NB4 (cell line): Measurements from ENCODE around the gene KCNQ2.

Experiments used
- POLR2A ChIP-seq: IDR thresholded peaks from 2 replicates; pipeline ENCODE4 v1.6.1; 2011; ENCODE audit warnings: mild to moderate bottlenecking; ENCODE audit not compliant: insufficient read length; ENCODE audit errors: extremely low read depth
- TF ChIP-seq, protein P1 (sequence below): IDR thresholded peaks from one replicate; pipeline ENCODE4 v1.5.1; 2012; ENCODE audit warnings: low read depth, low read length

DNA sequence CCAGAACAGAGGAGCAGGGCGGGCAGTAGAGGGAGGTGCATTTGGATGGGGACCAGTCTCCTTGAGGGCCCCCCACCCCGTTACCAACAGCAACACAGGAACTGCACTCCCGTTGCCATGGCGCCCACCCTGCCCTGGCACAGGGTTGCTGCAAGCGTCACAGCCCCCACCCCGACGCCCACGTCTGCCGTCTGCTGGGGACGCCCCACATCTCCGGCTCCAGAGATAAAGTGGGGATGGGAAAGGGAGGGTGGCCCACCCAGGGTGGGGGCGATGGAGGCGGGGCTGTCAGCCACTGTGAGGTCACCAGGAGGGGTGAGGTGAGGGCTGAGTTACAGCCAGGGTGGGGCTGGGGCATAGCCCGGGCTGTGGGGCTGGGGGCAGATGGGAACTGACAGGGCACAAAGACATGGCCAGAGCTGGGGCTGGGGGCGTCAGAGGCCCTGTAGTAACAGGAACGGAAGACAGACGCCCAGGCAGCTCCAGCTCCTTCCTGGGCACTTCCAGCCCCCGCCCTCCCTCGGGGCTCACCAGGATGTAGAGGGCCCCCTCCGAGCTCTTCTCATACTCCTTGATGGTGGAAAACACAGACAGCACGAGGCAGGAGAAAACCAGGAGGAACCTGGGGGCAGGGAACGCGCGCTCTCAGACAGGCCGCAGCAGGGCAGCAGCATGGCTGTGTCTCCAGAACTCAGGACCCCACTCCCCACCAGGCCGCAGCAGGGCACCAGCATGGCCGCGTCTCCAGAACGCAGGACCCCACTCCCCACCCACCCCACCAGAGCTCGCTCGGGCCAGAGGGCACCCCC is 26.0 kb downstream of the KCNQ2 start:
- TF ChIP-seq, protein P1, sequence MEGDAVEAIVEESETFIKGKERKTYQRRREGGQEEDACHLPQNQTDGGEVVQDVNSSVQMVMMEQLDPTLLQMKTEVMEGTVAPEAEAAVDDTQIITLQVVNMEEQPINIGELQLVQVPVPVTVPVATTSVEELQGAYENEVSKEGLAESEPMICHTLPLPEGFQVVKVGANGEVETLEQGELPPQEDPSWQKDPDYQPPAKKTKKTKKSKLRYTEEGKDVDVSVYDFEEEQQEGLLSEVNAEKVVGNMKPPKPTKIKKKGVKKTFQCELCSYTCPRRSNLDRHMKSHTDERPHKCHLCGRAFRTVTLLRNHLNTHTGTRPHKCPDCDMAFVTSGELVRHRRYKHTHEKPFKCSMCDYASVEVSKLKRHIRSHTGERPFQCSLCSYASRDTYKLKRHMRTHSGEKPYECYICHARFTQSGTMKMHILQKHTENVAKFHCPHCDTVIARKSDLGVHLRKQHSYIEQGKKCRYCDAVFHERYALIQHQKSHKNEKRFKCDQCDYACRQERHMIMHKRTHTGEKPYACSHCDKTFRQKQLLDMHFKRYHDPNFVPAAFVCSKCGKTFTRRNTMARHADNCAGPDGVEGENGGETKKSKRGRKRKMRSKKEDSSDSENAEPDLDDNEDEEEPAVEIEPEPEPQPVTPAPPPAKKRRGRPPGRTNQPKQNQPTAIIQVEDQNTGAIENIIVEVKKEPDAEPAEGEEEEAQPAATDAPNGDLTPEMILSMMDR, result no peak
- TF ChIP-seq POLR2A, result no peak
